ENCODE results near the gene CTTNBP2NL.
"Not testable (repeated sequence)": the region's sequence is repeated elsewhere in the genome, so short reads cannot be mapped to it uniquely, and the experiment has no call there.

The CTTNBP2NL gene

GRCh38 chr1:112423207-112423606 is 27.2 kb downstream of the CTTNBP2NL start:
- Mint-ChIP-seq H3K27ac (no peak overlapping the region), H3K4me1 (ENCODE audit: low read depth) (no peaks in the 10 kb centered on the region), H3K27me3 (ENCODE audit: low read depth) (no peaks in the 10 kb centered on the region), H3K36me3 (ENCODE audit: low read depth) (no peaks in the 10 kb centered on the region), H3K9me3 (no peaks in the 10 kb centered on the region), H3K4me3 (no peak overlapping the region)
- no peak for DNase-seq (ENCODE audit: low spot score)

- H3K27me3 Mint-ChIP-seq (ENCODE audit: low read depth); H3K27ac Mint-ChIP-seq: not testable (repeated sequence)
Observed at GRCh38 chr1:112423666-112424065, 27.7 kb downstream of the CTTNBP2NL start.

GRCh38 chr1:112429749-112430148 is 33.7 kb downstream of the CTTNBP2NL start:
- H3K4me1 Mint-ChIP-seq (ENCODE audit: low read depth): no peaks in the 10 kb centered on the region
- H3K27ac Mint-ChIP-seq: no peak overlapping the region

More at GRCh38 chr1:112423666-112424065, 27.7 kb downstream of the CTTNBP2NL start:
- not testable (repeated sequence) for H3K4me1 Mint-ChIP-seq (ENCODE audit: low read depth); H3K9me3 Mint-ChIP-seq; DNase-seq (ENCODE audit: low spot score); H3K36me3 Mint-ChIP-seq (ENCODE audit: low read depth); H3K4me3 Mint-ChIP-seq

GRCh38 chr1:112431038-112431437 is 35.0 kb downstream of the CTTNBP2NL start:
- Mint-ChIP-seq H3K4me1 (ENCODE audit: low read depth) (no peaks in the 10 kb centered on the region), H3K4me3 (no peak overlapping the region), H3K9me3 (no peaks in the 10 kb centered on the region), H3K27me3 (ENCODE audit: low read depth) (no peaks in the 10 kb centered on the region), H3K36me3 (ENCODE audit: low read depth) (no peaks in the 10 kb centered on the region), H3K27ac (no peak overlapping the region)
- DNase-seq (ENCODE audit: low spot score): no peak

More at GRCh38 chr1:112429749-112430148, 33.7 kb downstream of the CTTNBP2NL start:
- H3K36me3 Mint-ChIP-seq (ENCODE audit: low read depth): no peaks in the 10 kb centered on the region
- no peaks in the 10 kb centered on the region for H3K27me3 Mint-ChIP-seq (ENCODE audit: low read depth)
- DNase-seq (ENCODE audit: low spot score): no peak
- no peaks in the 10 kb centered on the region for H3K9me3 Mint-ChIP-seq
- no peak overlapping the region for H3K4me3 Mint-ChIP-seq

GRCh38 chr1:112435448-112435847 is 39.4 kb downstream of the CTTNBP2NL start:
- Mint-ChIP-seq H3K27ac (no peak overlapping the region), H3K27me3 (ENCODE audit: low read depth) (no peaks in the 10 kb centered on the region), H3K4me3 (no peak overlapping the region), H3K9me3 (no peaks in the 10 kb centered on the region), H3K4me1 (ENCODE audit: low read depth) (no peaks in the 10 kb centered on the region), H3K36me3 (ENCODE audit: low read depth) (no peaks in the 10 kb centered on the region)
- DNase-seq (ENCODE audit: low spot score): no peak

- H3K36me3 Mint-ChIP-seq (ENCODE audit: low read depth): no peaks in the 10 kb centered on the region
- H3K27me3 Mint-ChIP-seq (ENCODE audit: low read depth): no peaks in the 10 kb centered on the region
- DNase-seq (ENCODE audit: low spot score): no peak
- no peaks in the 10 kb centered on the region for H3K9me3 Mint-ChIP-seq
- no peaks in the 10 kb centered on the region for H3K4me1 Mint-ChIP-seq (ENCODE audit: low read depth)
- H3K27ac Mint-ChIP-seq: no peak overlapping the region
- no peak overlapping the region for H3K4me3 Mint-ChIP-seq
Observed at GRCh38 chr1:112436384-112437156, 40.6 kb downstream of the CTTNBP2NL start.

GRCh38 chr1:112438156-112438555 is 42.1 kb downstream of the CTTNBP2NL start:
- H3K27me3 Mint-ChIP-seq (ENCODE audit: low read depth); H3K27ac Mint-ChIP-seq; H3K9me3 Mint-ChIP-seq; H3K4me1 Mint-ChIP-seq (ENCODE audit: low read depth); H3K36me3 Mint-ChIP-seq (ENCODE audit: low read depth); DNase-seq (ENCODE audit: low spot score); H3K4me3 Mint-ChIP-seq: not testable (repeated sequence)

- no peaks in the 10 kb centered on the region for H3K36me3 Mint-ChIP-seq (ENCODE audit: low read depth)
- no peaks in the 10 kb centered on the region for H3K27me3 Mint-ChIP-seq (ENCODE audit: low read depth)
- no peaks in the 10 kb centered on the region for H3K4me1 Mint-ChIP-seq (ENCODE audit: low read depth)
- H3K4me3 Mint-ChIP-seq: no peak overlapping the region
- H3K9me3 Mint-ChIP-seq: no peaks in the 10 kb centered on the region
- H3K27ac Mint-ChIP-seq: no peak overlapping the region
- DNase-seq (ENCODE audit: low spot score): no peak
Observed at GRCh38 chr1:112439592-112439991, 43.6 kb downstream of the CTTNBP2NL start.

GRCh38 chr1:112440574-112440973 is 44.6 kb downstream of the CTTNBP2NL start:
- H3K9me3 Mint-ChIP-seq: no peaks in the 10 kb centered on the region
- no peak for DNase-seq (ENCODE audit: low spot score)
- no peaks in the 10 kb centered on the region for H3K4me1 Mint-ChIP-seq (ENCODE audit: low read depth)
- H3K27ac Mint-ChIP-seq: no peak overlapping the region
- H3K36me3 Mint-ChIP-seq (ENCODE audit: low read depth): no peaks in the 10 kb centered on the region
- H3K27me3 Mint-ChIP-seq (ENCODE audit: low read depth): no peaks in the 10 kb centered on the region
- no peak overlapping the region for H3K4me3 Mint-ChIP-seq

GRCh38 chr1:112444269-112444668 is 48.3 kb downstream of the CTTNBP2NL start:
- DNase-seq (ENCODE audit: low spot score): no peak
- Mint-ChIP-seq H3K4me3 (no peak overlapping the region), H3K4me1 (ENCODE audit: low read depth) (no peaks in the 10 kb centered on the region), H3K27ac (no peak overlapping the region), H3K27me3 (ENCODE audit: low read depth) (no peaks in the 10 kb centered on the region), H3K9me3 (no peaks in the 10 kb centered on the region), H3K36me3 (ENCODE audit: low read depth) (no peaks in the 10 kb centered on the region)

- no peaks in the 10 kb centered on the region for H3K36me3 Mint-ChIP-seq (ENCODE audit: low read depth)
- H3K27ac Mint-ChIP-seq: no peak overlapping the region
- H3K4me1 Mint-ChIP-seq (ENCODE audit: low read depth): no peaks in the 10 kb centered on the region
- no peaks in the 10 kb centered on the region for H3K27me3 Mint-ChIP-seq (ENCODE audit: low read depth)
- no peak overlapping the region for H3K4me3 Mint-ChIP-seq
- no peaks in the 10 kb centered on the region for H3K9me3 Mint-ChIP-seq
- no peak for DNase-seq (ENCODE audit: low spot score)
Observed at GRCh38 chr1:112445596-112445995, 49.6 kb downstream of the CTTNBP2NL start.

- Mint-ChIP-seq H3K4me3 (no peak overlapping the region), H3K4me1 (ENCODE audit: low read depth) (no peaks in the 10 kb centered on the region), H3K9me3 (no peaks in the 10 kb centered on the region)
Observed at GRCh38 chr1:112446411-112446810, 50.4 kb downstream of the CTTNBP2NL start.

GRCh38 chr1:112448904-112449629 is 53.1 kb downstream of the CTTNBP2NL start:
- Mint-ChIP-seq H3K27ac (no peak overlapping the region), H3K4me1 (ENCODE audit: low read depth) (no peaks in the 10 kb centered on the region), H3K36me3 (ENCODE audit: low read depth) (no peaks in the 10 kb centered on the region), H3K9me3 (no peaks in the 10 kb centered on the region), H3K4me3 (no peak overlapping the region), H3K27me3 (ENCODE audit: low read depth) (no peaks in the 10 kb centered on the region)
- DNase-seq (ENCODE audit: low spot score): no peak

More at GRCh38 chr1:112446411-112446810, 50.4 kb downstream of the CTTNBP2NL start:
- no peak for DNase-seq (ENCODE audit: low spot score)
- Mint-ChIP-seq H3K27ac (no peak overlapping the region), H3K27me3 (ENCODE audit: low read depth) (no peaks in the 10 kb centered on the region), H3K36me3 (ENCODE audit: low read depth) (no peaks in the 10 kb centered on the region)

- no peak overlapping the region for H3K4me3 Mint-ChIP-seq
- no peaks in the 10 kb centered on the region for H3K27me3 Mint-ChIP-seq (ENCODE audit: low read depth)
- no peak overlapping the region for H3K27ac Mint-ChIP-seq
- H3K4me1 Mint-ChIP-seq (ENCODE audit: low read depth): no peaks in the 10 kb centered on the region
- H3K36me3 Mint-ChIP-seq (ENCODE audit: low read depth): no peaks in the 10 kb centered on the region
- DNase-seq (ENCODE audit: low spot score): no peak
- no peaks in the 10 kb centered on the region for H3K9me3 Mint-ChIP-seq
Observed at GRCh38 chr1:112449630-112449983, 53.6 kb downstream of the CTTNBP2NL start.
